GM12864 (cell line): ENCODE results near the gene TIMM10B.

ENCODE experiments used
- DNase-seq: peaks from one replicate; pipeline ENCODE4 v3.0.0-alpha.2; 2011; ENCODE audit warnings: low read depth
- H3K4me3 ChIP-seq: 2 replicates; pipeline ENCODE4 v1.5.1; 2011; ENCODE audit warnings: mild to moderate bottlenecking, low read depth, low read length, control low read depth
- CTCF ChIP-seq: IDR thresholded peaks from 2 replicates; pipeline ENCODE4 v1.5.1; 2011; ENCODE audit warnings: low read depth, mild to moderate bottlenecking, moderate library complexity, low read length, control low read depth, inconsistent platforms; ENCODE audit errors: missing control alignments

The TIMM10B gene

DNA sequence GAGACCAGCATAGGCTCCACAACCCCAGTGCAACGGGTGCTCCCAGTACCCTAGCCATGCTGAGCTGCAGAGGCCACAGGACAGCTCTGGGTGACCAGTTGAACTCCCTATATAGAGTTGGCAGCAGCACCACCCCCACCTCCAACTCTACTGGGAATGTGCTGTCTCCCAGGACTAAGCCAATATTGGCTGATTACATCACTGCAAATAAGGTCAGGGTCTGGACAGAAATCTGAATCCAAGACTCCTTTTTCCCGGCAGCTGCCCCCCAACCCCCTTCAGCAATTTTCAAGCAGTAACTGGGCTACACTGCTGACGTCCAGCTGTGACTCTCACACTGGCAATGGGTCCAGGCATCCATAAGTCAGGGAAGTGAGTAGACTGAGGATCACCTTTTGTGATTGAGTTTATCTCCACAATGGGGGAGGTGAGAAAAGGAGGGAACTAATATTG, 40.4 kb upstream of the TIMM10B start, which contains the start of gene HPX:
Gene HPX, minus strand, starts transcription at position 82 of the 453 bp plus-strand sequence. Its CDS starts 24 bp downstream, at position 58.
- TF ChIP-seq CTCF, result no peak
- no peak for DNase-seq
- H3K4me3 ChIP-seq, result no peak within 1 kb of the TSS

DNA sequence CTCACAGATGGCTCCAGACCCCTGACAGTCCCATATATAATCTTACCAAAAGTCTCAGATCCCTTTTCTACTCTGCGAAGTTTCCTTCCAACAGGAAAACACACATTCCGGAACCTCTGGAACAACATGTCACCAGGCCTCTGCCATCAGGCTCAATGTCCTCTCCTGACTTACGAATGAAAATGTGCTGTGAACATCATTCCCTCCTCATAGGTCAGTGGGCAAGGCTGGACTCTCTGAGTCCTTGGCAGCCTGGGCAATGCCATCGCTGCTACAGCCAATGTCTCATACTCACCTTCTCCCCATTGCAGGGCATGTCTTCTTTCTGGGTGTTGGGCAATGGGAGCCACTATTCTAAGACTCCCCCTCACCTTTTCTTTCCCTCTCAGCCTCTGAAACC, 38.9 kb upstream of the TIMM10B start:
- H3K4me3 ChIP-seq, result no peak overlapping the region
- no peak for TF ChIP-seq CTCF
- DNase-seq, result no peak

GRCh38 chr11:6443269-6444003, 37.9 kb upstream of the TIMM10B start:
- DNase-seq, result peak; percentile 13
- TF ChIP-seq CTCF, result peak; percentile 96

DNA sequence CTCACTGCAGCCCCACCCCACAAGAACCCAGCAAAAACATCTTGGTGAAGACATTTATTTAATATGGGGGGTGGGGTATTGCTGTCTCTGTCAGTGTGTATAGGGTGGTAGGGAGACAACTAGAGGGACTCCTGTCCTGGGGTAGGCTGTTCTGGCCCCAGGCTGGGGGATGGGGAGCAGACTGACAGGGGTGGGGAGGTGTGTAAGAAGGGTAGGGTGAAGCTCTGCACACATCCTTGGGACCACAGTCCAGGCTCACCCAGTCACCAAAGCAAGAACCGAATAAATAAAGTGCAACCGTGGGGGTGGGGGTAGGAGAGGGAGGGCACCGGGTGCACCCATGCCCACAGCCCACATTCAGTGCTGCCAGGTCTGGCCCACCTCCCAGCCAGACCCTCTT, 32.7 kb upstream of the TIMM10B start:
- no peak overlapping the region for H3K4me3 ChIP-seq
- no peak for TF ChIP-seq CTCF
- no peak for DNase-seq

More at GRCh38 chr11:6443269-6444003, 37.9 kb upstream of the TIMM10B start:
- no peak overlapping the region for H3K4me3 ChIP-seq

- no peak overlapping the region for H3K4me3 ChIP-seq
- DNase-seq, result no peak
- no peak for TF ChIP-seq CTCF
Measured at GRCh38 chr11:6452219-6452618, 29.1 kb upstream of the TIMM10B start.

DNA sequence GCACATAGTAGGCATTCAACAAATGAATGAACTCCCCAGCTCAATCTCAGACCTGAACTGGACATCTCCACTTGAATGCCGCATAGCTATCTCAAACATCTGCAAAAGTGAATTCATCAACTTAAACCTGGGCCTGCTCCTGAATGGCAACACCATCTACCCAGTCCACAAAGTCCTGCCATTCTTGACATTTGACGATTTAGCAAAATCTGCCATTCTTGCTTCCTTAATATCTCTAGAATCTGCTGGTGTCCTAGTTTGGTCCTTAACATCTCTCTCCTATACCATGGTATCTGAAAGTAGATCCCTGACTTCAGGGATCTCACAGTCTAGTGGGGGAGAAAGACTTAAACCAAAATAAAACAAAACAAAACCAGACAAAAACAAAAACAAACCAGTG, 28.1 kb upstream of the TIMM10B start:
- H3K4me3 ChIP-seq, result no peak overlapping the region
- TF ChIP-seq CTCF, result no peak
- no peak for DNase-seq

DNA sequence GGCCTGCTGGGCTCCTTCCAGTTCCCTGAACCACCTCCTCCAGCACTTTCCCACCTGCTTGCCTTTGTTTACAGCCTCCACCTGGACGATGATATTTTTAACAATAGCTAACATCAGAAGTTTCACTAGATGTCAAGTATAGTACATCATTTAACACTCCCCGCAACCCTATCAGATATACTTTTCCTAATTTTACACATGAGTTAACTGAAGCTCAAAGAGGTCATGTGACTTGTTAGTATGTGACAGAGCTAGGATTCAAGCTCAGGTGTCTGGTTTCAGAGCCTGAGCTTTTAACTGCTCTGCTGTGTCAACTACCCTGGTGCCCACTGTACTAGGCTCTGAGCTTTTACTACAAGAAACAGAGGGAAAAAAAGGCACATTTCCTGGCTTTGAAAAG, 26.2 kb upstream of the TIMM10B start:
- no peak for TF ChIP-seq CTCF
- DNase-seq, result no peak
- H3K4me3 ChIP-seq, result no peak overlapping the region
